ENCODE data around the gene CAPN13. TPM values are rescaled to one million over a fixed set of nuclear protein-coding genes. Genes with fewer than 3 reads are reported as not detected.
A peak's percentile ranks its signal among the peaks of the same experiment; 100 is the strongest.

The CAPN13 gene
- total RNA-seq, 2 experiments from 2014 or later = not detected

DNA sequence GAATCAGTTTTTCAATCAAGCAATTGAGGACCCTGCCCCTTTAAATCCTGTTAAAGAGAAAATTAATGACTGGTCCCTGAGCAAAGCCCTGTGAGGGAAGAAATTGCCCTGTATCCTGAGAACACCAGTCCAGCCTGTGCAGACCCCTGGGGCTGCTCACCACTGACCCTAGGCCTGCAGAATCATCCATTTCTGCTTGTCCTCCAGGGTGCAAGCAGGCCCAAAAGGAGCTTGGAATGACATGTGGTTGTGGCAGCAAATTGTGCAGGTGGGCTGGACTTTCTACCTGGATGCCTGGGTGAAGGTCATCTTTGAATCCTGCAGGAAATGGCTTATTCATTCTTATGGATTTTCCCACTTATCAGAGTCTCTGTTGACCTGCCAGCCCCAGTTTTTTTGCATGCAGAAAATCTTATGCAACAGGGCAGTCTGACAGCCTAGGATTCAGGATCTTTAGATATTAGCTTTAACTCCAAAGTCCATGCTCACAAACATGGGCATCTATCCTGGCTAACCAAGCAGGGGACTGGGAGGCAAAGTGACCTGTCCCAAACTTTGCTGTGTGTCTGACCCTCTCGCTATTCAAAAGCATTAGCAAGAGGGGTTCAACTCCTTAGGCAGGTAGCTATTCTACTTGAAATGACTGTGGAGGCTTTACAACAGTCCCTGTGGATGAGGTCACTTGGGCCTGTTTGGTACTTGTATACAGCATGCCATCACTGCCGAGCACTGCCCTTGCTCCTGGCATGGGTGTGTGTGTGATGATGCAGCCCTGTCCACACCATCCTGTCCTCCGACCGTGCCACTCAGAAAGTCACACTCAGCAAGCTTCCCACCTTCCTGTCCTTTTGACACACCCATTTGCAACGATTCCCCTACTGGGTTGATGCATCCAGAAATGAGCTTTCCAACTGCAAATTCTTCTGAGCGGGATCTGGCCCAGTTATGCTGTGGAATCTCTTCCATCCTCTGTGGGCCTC, 85.3 kb downstream of the CAPN13 start:
- Mint-ChIP-seq H3K4me3 (no peak overlapping the region), H3K36me3 (ENCODE audit: low read depth) (no peaks in the 10 kb centered on the region), H3K4me1 (no peaks in the 10 kb centered on the region), H3K27me3 (peaks cover 40% of the 10 kb centered on the region), H3K27ac (no peak overlapping the region), H3K9me3 (no peaks in the 10 kb centered on the region)
- no peak for DNase-seq
- ChIA-PET POLR2A (no interaction called here), CTCF (interaction anchor here (3.0 kb wide), 1 partner anchor 11 kb away, joined by 17 read pairs; no protein-coding TSS in a partner anchor)

DNA sequence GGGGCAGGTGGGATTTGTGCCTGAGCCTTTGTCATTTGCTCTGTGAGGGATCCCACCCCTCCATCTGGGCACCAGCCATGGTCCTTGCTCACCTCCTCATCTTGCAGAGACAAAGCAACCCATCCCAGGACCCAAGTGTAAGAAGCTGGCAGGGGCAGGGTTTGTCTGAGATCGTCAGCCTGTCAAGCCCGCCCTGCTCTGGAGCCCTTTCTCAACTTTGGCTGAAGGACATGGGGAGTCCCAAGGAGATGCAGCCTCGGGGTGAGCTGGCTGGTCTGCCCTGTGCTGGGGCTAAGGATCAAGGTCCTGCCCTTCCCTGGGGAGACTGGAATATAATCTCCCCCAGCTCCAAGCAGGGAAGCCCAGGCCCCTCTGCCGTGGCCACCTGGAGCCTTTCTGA, 86.0 kb downstream of the CAPN13 start:
- Mint-ChIP-seq H3K27ac (no peak overlapping the region), H3K27me3 (peaks cover 37% of the 10 kb centered on the region), H3K4me1 (no peaks in the 10 kb centered on the region), H3K36me3 (ENCODE audit: low read depth) (no peaks in the 10 kb centered on the region), H3K9me3 (no peaks in the 10 kb centered on the region), H3K4me3 (no peak overlapping the region)
- no peak for DNase-seq
- ChIA-PET CTCF (interaction anchor here (3.0 kb wide), 1 partner anchor 10 kb away, joined by 17 read pairs; no protein-coding TSS in a partner anchor), POLR2A (no interaction called here)

DNA sequence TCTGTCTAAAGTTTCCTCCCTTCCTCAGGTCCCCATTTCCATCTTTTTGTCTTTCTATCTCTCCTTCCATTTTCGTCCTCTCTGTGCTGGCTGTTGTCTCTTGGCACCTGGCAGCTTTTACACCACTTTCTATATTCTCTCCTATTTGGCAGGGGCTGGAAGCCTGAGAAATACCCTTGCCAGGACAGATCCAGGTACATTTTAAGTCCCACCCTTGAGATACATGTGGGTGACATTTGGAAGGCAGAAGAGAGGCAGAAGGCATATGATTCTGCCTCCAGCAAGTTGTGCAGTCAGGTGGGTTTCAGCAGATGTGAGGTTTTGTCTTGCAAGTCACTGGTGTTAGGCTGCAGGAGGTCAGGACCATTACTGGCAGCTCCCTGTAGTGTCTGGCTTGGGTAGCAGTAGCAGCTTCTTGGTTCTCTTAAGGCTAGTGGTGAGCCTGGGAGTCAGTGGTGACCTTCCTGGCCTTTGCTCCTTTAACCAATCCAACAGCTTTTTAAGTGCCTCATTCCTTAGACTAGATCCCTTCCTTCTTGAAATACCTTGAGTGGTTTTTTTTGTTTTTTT, 90.1 kb downstream of the CAPN13 start:
- no peak overlapping the region for H3K4me3 Mint-ChIP-seq
- H3K27me3 Mint-ChIP-seq = peaks cover 10% of the 10 kb centered on the region
- no peak overlapping the region for H3K27ac Mint-ChIP-seq
- peaks cover 15% of the 10 kb centered on the region for H3K4me1 Mint-ChIP-seq
- no peaks in the 10 kb centered on the region for H3K36me3 Mint-ChIP-seq (ENCODE audit: low read depth)
- DNase-seq = no peak
- ChIA-PET CTCF (no interaction called here), POLR2A (interaction anchor here (0.7 kb wide), 1 partner anchor 33 kb away, joined by 3 read pairs; no protein-coding TSS in a partner anchor)
- no peaks in the 10 kb centered on the region for H3K9me3 Mint-ChIP-seq

GRCh38 chr2:30716123-30716900, 90.9 kb downstream of the CAPN13 start:
- POLR2A ChIA-PET = interaction anchor here (0.7 kb wide), 1 partner anchor 434 kb away, joined by 3 read pairs; no protein-coding TSS in a partner anchor
- no peaks in the 10 kb centered on the region for H3K36me3 Mint-ChIP-seq (ENCODE audit: low read depth)
- peaks cover 10% of the 10 kb centered on the region for H3K27me3 Mint-ChIP-seq
- CTCF ChIA-PET = interaction anchor here (1.1 to 1.4 kb wide), 2 partner anchors 454 to 552 kb away, joined by 5 to 6 read pairs; no protein-coding TSS in a partner anchor
- no peak for DNase-seq
- H3K4me1 Mint-ChIP-seq = peaks cover 15% of the 10 kb centered on the region
- no peak overlapping the region for H3K27ac Mint-ChIP-seq
- H3K9me3 Mint-ChIP-seq = no peaks in the 10 kb centered on the region
- H3K4me3 Mint-ChIP-seq = no peak overlapping the region

DNA sequence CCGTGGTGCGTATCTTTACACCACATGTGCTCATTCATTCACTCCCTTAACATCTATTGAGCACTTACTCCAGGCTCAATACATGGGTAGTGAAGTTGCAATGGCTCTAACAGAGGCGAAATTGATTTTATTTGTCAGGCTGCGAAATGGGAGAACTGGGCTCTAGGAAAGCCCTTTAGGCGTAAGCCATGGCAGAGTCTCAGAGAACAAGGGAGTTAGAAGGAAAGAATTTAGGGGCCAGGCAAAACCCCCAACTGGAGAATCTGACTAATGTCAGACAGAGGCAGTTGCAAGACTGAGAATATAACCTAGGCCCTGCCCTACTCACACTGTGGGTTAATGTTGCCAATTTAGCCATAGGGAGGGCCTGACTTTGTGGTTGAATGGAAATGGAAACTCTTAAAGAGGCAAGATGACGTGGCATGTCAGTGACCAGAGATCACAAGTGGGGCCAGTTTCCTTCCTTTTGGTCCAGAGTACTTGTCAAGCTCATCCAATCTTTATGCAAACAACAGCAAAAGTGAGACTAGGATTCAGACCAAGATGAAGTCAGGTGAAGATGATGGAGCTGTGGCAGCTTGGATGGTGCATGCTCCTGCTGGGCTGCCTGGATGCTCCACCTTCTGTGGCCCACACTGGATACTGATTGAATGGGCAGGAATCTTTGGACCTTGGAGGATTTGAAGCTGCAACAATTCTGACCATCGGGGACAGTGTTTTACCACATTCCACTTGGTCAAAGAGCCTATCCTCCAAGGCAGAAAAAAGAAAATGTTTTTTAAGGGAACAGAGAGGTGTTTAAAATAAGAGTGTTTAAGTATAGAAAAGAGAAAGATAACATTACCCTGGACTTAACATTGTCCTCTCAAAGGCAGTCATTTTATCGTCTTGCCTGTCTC, 92.2 kb downstream of the CAPN13 start:
- peaks cover 15% of the 10 kb centered on the region for H3K4me1 Mint-ChIP-seq
- no peaks in the 10 kb centered on the region for H3K9me3 Mint-ChIP-seq
- DNase-seq = no peak
- no peaks in the 10 kb centered on the region for H3K36me3 Mint-ChIP-seq (ENCODE audit: low read depth)
- no peak overlapping the region for H3K27ac Mint-ChIP-seq
- H3K4me3 Mint-ChIP-seq = no peak overlapping the region
- ChIA-PET POLR2A (no interaction called here), CTCF (interaction anchor here (0.6 to 6.8 kb wide), 12 partner anchors 148 to 1091 kb away, joined by 3 to 86 read pairs (median 4); no protein-coding TSS in a partner anchor)
- peaks cover 7% of the 10 kb centered on the region for H3K27me3 Mint-ChIP-seq

GRCh38 chr2:30713698-30714097, 93.5 kb downstream of the CAPN13 start:
- Mint-ChIP-seq H3K27me3 (no peaks in the 10 kb centered on the region), H3K27ac (no peak overlapping the region)
- POLR2A ChIA-PET = no interaction called here

DNA sequence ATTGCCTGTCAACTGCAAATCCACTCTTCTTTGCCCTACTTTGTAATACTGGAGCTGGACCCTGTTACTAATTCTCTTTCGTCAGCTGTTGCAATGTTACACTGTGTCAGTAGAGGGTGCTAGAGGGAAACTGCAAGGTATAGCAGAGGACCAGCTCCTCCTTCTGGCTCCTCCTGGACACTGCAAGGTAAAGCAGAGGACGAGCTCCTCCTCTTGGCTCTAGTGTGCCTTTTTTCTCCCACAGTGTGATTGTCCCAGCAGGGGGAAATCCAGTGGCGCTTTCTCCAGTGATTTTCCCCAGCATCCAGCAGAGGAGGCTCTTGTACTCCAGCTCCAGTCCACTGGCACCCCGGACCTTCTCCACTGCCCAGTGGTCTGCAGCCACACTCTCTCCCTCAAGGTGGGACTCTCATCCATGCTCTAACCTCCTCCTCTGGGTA, 95.6 kb downstream of the CAPN13 start:
- Mint-ChIP-seq H3K36me3 (ENCODE audit: low read depth) (no peaks in the 10 kb centered on the region), H3K4me1 (peaks cover 15% of the 10 kb centered on the region), H3K9me3 (no peaks in the 10 kb centered on the region), H3K27ac (no peak overlapping the region), H3K4me3 (no peak overlapping the region), H3K27me3 (no peaks in the 10 kb centered on the region)
- DNase-seq = peak; percentile 86
- POLR2A ChIA-PET = interaction anchor here (0.8 to 2.6 kb wide), 5 partner anchors 479 to 613 kb away, joined by 3 to 11 read pairs (median 5); no protein-coding TSS in a partner anchor
- CTCF ChIA-PET = interaction anchor here (0.5 to 11.1 kb wide), 100 partner anchors 9 to 1319 kb away, joined by 3 to 416 read pairs (median 4); partner anchors contain the start of genes GALNT14 and YPEL5

More at GRCh38 chr2:30713698-30714097, 93.5 kb downstream of the CAPN13 start:
- no peak overlapping the region for H3K4me3 Mint-ChIP-seq
- CTCF ChIA-PET = interaction anchor here (0.9 to 11.1 kb wide), 10 partner anchors 14 to 810 kb away, joined by 3 to 416 read pairs (median 7); no protein-coding TSS in a partner anchor
- no peaks in the 10 kb centered on the region for H3K36me3 Mint-ChIP-seq (ENCODE audit: low read depth)
- peaks cover 15% of the 10 kb centered on the region for H3K4me1 Mint-ChIP-seq
- DNase-seq = no peak
- H3K9me3 Mint-ChIP-seq = no peaks in the 10 kb centered on the region

GRCh38 chr2:30710461-30710860, 96.8 kb downstream of the CAPN13 start:
- Mint-ChIP-seq H3K27ac (no peak overlapping the region), H3K4me3 (no peak overlapping the region), H3K36me3 (ENCODE audit: low read depth) (no peaks in the 10 kb centered on the region), H3K27me3 (no peaks in the 10 kb centered on the region), H3K4me1 (peaks cover 15% of the 10 kb centered on the region), H3K9me3 (no peaks in the 10 kb centered on the region)
- POLR2A ChIA-PET = interaction anchor here (1.5 to 2.6 kb wide), 2 partner anchors 502 to 547 kb away, joined by 4 to 11 read pairs; no protein-coding TSS in a partner anchor
- no peak for DNase-seq
- CTCF ChIA-PET = interaction anchor here (1.1 to 11.1 kb wide), 14 partner anchors 11 to 621 kb away, joined by 3 to 416 read pairs (median 17); partner anchors contain the start of gene YPEL5

DNA sequence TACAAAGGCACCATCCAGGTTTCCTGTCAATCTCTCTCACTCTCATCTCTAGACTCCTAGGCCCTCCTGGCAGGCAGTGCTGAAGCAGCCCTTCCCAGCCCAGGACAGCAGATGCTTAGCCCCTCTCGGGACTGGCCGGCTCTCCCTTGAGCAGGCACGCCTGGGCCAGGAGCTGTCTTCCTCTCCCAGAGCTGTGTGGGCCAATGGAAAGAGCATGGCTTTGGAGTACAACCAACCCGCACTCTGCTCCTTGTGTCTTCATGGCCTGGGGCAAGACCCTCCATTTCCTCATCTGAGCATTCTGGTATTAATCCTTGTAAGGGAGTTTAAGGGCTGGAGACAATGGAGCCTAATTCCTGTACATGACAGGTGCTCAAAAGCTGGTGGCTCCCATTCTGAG, 97.2 kb downstream of the CAPN13 start:
- Mint-ChIP-seq H3K27me3 (no peaks in the 10 kb centered on the region), H3K9me3 (no peaks in the 10 kb centered on the region), H3K36me3 (ENCODE audit: low read depth) (no peaks in the 10 kb centered on the region), H3K4me1 (peaks cover 12% of the 10 kb centered on the region), H3K4me3 (no peak overlapping the region), H3K27ac (no peak overlapping the region)
- DNase-seq = no peak
- ChIA-PET CTCF (interaction anchor here (1.0 to 11.1 kb wide), 11 partner anchors 12 to 621 kb away, joined by 3 to 416 read pairs (median 17); no protein-coding TSS in a partner anchor), POLR2A (interaction anchor here (1.5 to 2.6 kb wide), 2 partner anchors 501 to 546 kb away, joined by 4 to 11 read pairs; no protein-coding TSS in a partner anchor)

GRCh38 chr2:30709516-30709915, 97.7 kb downstream of the CAPN13 start:
- POLR2A ChIA-PET = interaction anchor here (1.5 to 2.6 kb wide), 2 partner anchors 501 to 546 kb away, joined by 4 to 11 read pairs; no protein-coding TSS in a partner anchor
- no peak overlapping the region for H3K4me3 Mint-ChIP-seq
- no peak for DNase-seq
- H3K27ac Mint-ChIP-seq = no peak overlapping the region
- CTCF ChIA-PET = interaction anchor here (0.6 to 11.1 kb wide), 16 partner anchors 10 to 562 kb away, joined by 3 to 416 read pairs (median 4); no protein-coding TSS in a partner anchor
- no peaks in the 10 kb centered on the region for H3K27me3 Mint-ChIP-seq
- H3K36me3 Mint-ChIP-seq (ENCODE audit: low read depth) = no peaks in the 10 kb centered on the region
- H3K9me3 Mint-ChIP-seq = no peaks in the 10 kb centered on the region
- peaks cover 7% of the 10 kb centered on the region for H3K4me1 Mint-ChIP-seq

All from activated CD4-positive, alpha-beta memory T cell treated with anti-CD3 and anti-CD28 coated beads, Interleukin-2, amount 10 ng/mL, durations not matched to agents 7 days and 5 days (primary cell).